Measurements from ENCODE around the gene CSTF2.

- TF ChIP-seq POLR2A (IDR thresholded peaks at IDR 0.05; ENCODE audit: low read length) (no peak), CTCF (IDR thresholded peaks at IDR 0.05) (no peak), RAD21 (conservative IDR thresholded peaks at IDR 0.05 in 1 of 2, IDR thresholded peaks at IDR 0.05 in 1 of 2) (no peak)
Measured at GRCh38 chrX:100871594-100872560, 51.7 kb downstream of the CSTF2 start.
